ENCODE measurements around the gene PRXL2B.
A peak's percentile ranks its signal among the peaks of the same experiment; 100 is the strongest.

- peak in 1 of 3 experiments; percentile 22; a peak in 1 of 6 replicates for TF ChIP-seq CTCF (IDR thresholded peaks at IDR 0.05 in 2 of 3, conservative IDR thresholded peaks at IDR 0.05 in 1 of 3; ENCODE audit: borderline replicate concordance in 1 of 3, insufficient read depth in 1 of 3, low read depth in 2 of 3, low read length in 2 of 3)
- no peak for TF ChIP-seq ZNF274 (IDR thresholded peaks at IDR 0.05; ENCODE audit: low read depth, low read length)
- no peak for TF ChIP-seq ATF3 (IDR thresholded peaks at IDR 0.05)
Observed at GRCh38 chr1:2546515-2547209, 39.9 kb upstream of the PRXL2B start.

All from HCT116 (cell line).